GM18519 (cell line): ENCODE data around the gene CDKN2B-AS1.
"Not testable (repeated sequence)": the region's sequence is repeated elsewhere in the genome, so short reads cannot be mapped to it uniquely, and the experiment has no call there.

Experiments used
- ATAC-seq: cut with Tn5 transposase; IDR thresholded peaks from one replicate; pipeline ENCODE4 v1.9.1; 2021; ENCODE audit warnings: mild to moderate bottlenecking, moderate library complexity; ENCODE audit not compliant: unreplicated experiment, low FRiP score

Gene CDKN2B-AS1

GRCh38 chr9:22040760-22041159, 46.2 kb downstream of the CDKN2B-AS1 start:
- ATAC-seq, result no peak

GRCh38 chr9:22041344-22041743, 46.8 kb downstream of the CDKN2B-AS1 start:
- ATAC-seq, result no peak

- no peak for ATAC-seq
Observed at GRCh38 chr9:22041775-22042174, 47.2 kb downstream of the CDKN2B-AS1 start.

GRCh38 chr9:22043928-22044327, 49.3 kb downstream of the CDKN2B-AS1 start:
- no peak for ATAC-seq

GRCh38 chr9:22044583-22044982, 50.0 kb downstream of the CDKN2B-AS1 start:
- ATAC-seq, result no peak

GRCh38 chr9:22045423-22045822, 50.8 kb downstream of the CDKN2B-AS1 start:
- no peak for ATAC-seq

- ATAC-seq, result no peak
Observed at GRCh38 chr9:22046243-22046885, 51.8 kb downstream of the CDKN2B-AS1 start.

GRCh38 chr9:22047596-22047995, 53.0 kb downstream of the CDKN2B-AS1 start:
- no peak for ATAC-seq

GRCh38 chr9:22049411-22049810, 54.8 kb downstream of the CDKN2B-AS1 start:
- ATAC-seq, result no peak

- ATAC-seq, result peak; percentile 85
Observed at GRCh38 chr9:22050924-22051323, 56.3 kb downstream of the CDKN2B-AS1 start.

- no peak for ATAC-seq
Observed at GRCh38 chr9:22052376-22052945, 57.9 kb downstream of the CDKN2B-AS1 start.

GRCh38 chr9:22053178-22053577, 58.6 kb downstream of the CDKN2B-AS1 start:
- ATAC-seq, result no peak

- ATAC-seq, result no peak
Observed at GRCh38 chr9:22054076-22054475, 59.5 kb downstream of the CDKN2B-AS1 start.

GRCh38 chr9:22054529-22054928, 59.9 kb downstream of the CDKN2B-AS1 start:
- no peak for ATAC-seq

- ATAC-seq, result no peak
Observed at GRCh38 chr9:22055090-22055489, 60.5 kb downstream of the CDKN2B-AS1 start.

- ATAC-seq, result no peak
Observed at GRCh38 chr9:22056402-22056801, 61.8 kb downstream of the CDKN2B-AS1 start.

- ATAC-seq, result not testable (repeated sequence)
Observed at GRCh38 chr9:22057972-22058371, 63.4 kb downstream of the CDKN2B-AS1 start.

GRCh38 chr9:22060831-22061383, 66.3 kb downstream of the CDKN2B-AS1 start:
- no peak for ATAC-seq

- no peak for ATAC-seq
Observed at GRCh38 chr9:22064957-22065356, 70.4 kb downstream of the CDKN2B-AS1 start.

- no peak for ATAC-seq
Observed at GRCh38 chr9:22065431-22066200, 71.0 kb downstream of the CDKN2B-AS1 start.

- no peak for ATAC-seq
Observed at GRCh38 chr9:22067196-22067595, 72.6 kb downstream of the CDKN2B-AS1 start.
